Activated CD4-positive, alpha-beta memory T cell treated with anti-CD3 and anti-CD28 coated beads for 36 hours (primary cell): ENCODE measurements around the gene ULK1. TPM values are rescaled to one million over a fixed set of nuclear protein-coding genes. Genes with fewer than 3 reads are reported as not detected.

Experiments used
- CTCF ChIA-PET: fragments of 350-600 bp; sonication (Branson Sonifier 250); formaldehyde crosslinking; loops from one replicate; lab custom pipeline; 2021; ENCODE audit warnings: antibody characterized with exemption, inconsistent platforms; lab: Charles Lee
- POLR2A ChIA-PET: fragments of 350-600 bp; sonication (Branson Sonifier 250); formaldehyde crosslinking; loops from one replicate; lab custom pipeline; 2021; ENCODE audit warnings: antibody characterized with exemption; lab: Charles Lee
- DNase-seq: peaks from one replicate; pipeline ENCODE4 v3.0.0-alpha.2; 2020
- H3K27ac Mint-ChIP-seq: one replicate; pipeline ENCODE4 v1.8.0; 2021; ENCODE audit warnings: mixed read lengths
- H3K27me3 Mint-ChIP-seq: one replicate; pipeline ENCODE4 v1.8.0; 2021; ENCODE audit warnings: mixed read lengths
- H3K36me3 Mint-ChIP-seq: one replicate; pipeline ENCODE4 v1.8.0; 2021; ENCODE audit warnings: mixed read lengths
- H3K4me1 Mint-ChIP-seq: one replicate; pipeline ENCODE4 v1.8.0; 2021; ENCODE audit warnings: low read depth, mixed read lengths
- H3K4me3 Mint-ChIP-seq: one replicate; pipeline ENCODE4 v1.8.0; 2021; ENCODE audit warnings: mild to moderate bottlenecking, mixed read lengths
- H3K9me3 Mint-ChIP-seq: one replicate; pipeline ENCODE4 v1.8.0; 2021; ENCODE audit warnings: mixed read lengths
- intact Hi-C: fragments of 100-400 bp; cut with micrococcal nuclease; formaldehyde crosslinking; loops from one replicate; pipeline ENCODE4 v1.15.1; 2023
- total RNA-seq, 2 experiments: library from RNA; stranded (reverse); gene quantifications; one replicate each; pipeline ENCODE4 v1.2.3, GENCODE V29; 2021

The ULK1 gene
- total RNA-seq, 2 experiments from 2014 or later, result 13.8 to 17.8 TPM

- Mint-ChIP-seq H3K36me3 (peaks cover 54% of the 10 kb centered on the region), H3K9me3 (no peaks in the 10 kb centered on the region), H3K27ac (no peak overlapping the region), H3K4me1 (no peaks in the 10 kb centered on the region), H3K27me3 (no peaks in the 10 kb centered on the region), H3K4me3 (no peak overlapping the region)
- ChIA-PET POLR2A (no interaction called here), CTCF (no interaction called here)
- no peak for DNase-seq
- intact Hi-C loops, result no loop called here
These were observed 43.7 kb downstream of the ULK1 start for GRCh38 chr12:131938082-131938481.

- no peak for DNase-seq
- ChIA-PET POLR2A (no interaction called here), CTCF (no interaction called here)
- Mint-ChIP-seq H3K4me1 (no peaks in the 10 kb centered on the region), H3K4me3 (no peak overlapping the region), H3K27me3 (no peaks in the 10 kb centered on the region), H3K9me3 (no peaks in the 10 kb centered on the region), H3K27ac (no peak overlapping the region), H3K36me3 (peaks cover 55% of the 10 kb centered on the region)
- intact Hi-C loops, result no loop called here
These were observed 44.6 kb downstream of the ULK1 start for GRCh38 chr12:131939007-131939406.

GRCh38 chr12:131940141-131940547, 45.7 kb downstream of the ULK1 start:
- Mint-ChIP-seq H3K27me3 (no peaks in the 10 kb centered on the region), H3K36me3 (peaks cover 58% of the 10 kb centered on the region), H3K9me3 (no peaks in the 10 kb centered on the region), H3K4me3 (no peak overlapping the region), H3K27ac (no peak overlapping the region), H3K4me1 (no peaks in the 10 kb centered on the region)
- DNase-seq, result no peak
- intact Hi-C loops, result loop anchor here (10.0 kb wide), 1 partner anchor 105 kb away; no protein-coding TSS in a partner anchor
- CTCF ChIA-PET, result no interaction called here
- POLR2A ChIA-PET, result no interaction called here

GRCh38 chr12:131941116-131941986, 46.9 kb downstream of the ULK1 start:
- H3K36me3 Mint-ChIP-seq, result peaks cover 58% of the 10 kb centered on the region

GRCh38 chr12:131941987-131942341, 47.5 kb downstream of the ULK1 start:
- Mint-ChIP-seq H3K27me3 (no peaks in the 10 kb centered on the region), H3K4me3 (no peak overlapping the region), H3K36me3 (peaks cover 54% of the 10 kb centered on the region), H3K9me3 (no peaks in the 10 kb centered on the region), H3K27ac (no peak overlapping the region), H3K4me1 (no peaks in the 10 kb centered on the region)
- intact Hi-C loops, result loop anchor here (10.0 kb wide), 1 partner anchor 107 kb away; no protein-coding TSS in a partner anchor
- ChIA-PET CTCF (no interaction called here), POLR2A (no interaction called here)
- no peak for DNase-seq

More at GRCh38 chr12:131941116-131941986, 46.9 kb downstream of the ULK1 start:
- H3K9me3 Mint-ChIP-seq, result no peaks in the 10 kb centered on the region
- CTCF ChIA-PET, result no interaction called here
- intact Hi-C loops, result loop anchor here (10.0 kb wide), 1 partner anchor 107 kb away; no protein-coding TSS in a partner anchor
- no peaks in the 10 kb centered on the region for H3K27me3 Mint-ChIP-seq
- POLR2A ChIA-PET, result interaction anchor here (1.0 kb wide), 1 partner anchor 11 kb away, joined by 3 read pairs; no protein-coding TSS in a partner anchor
- no peaks in the 10 kb centered on the region for H3K4me1 Mint-ChIP-seq
- H3K27ac Mint-ChIP-seq, result no peak overlapping the region
- H3K4me3 Mint-ChIP-seq, result no peak overlapping the region
- no peak for DNase-seq

- Mint-ChIP-seq H3K36me3 (peaks cover 52% of the 10 kb centered on the region), H3K9me3 (no peaks in the 10 kb centered on the region), H3K27ac (no peak overlapping the region), H3K4me3 (no peak overlapping the region), H3K4me1 (peaks cover 4% of the 10 kb centered on the region), H3K27me3 (no peaks in the 10 kb centered on the region)
- POLR2A ChIA-PET, result no interaction called here
- no peak for DNase-seq
- intact Hi-C loops, result loop anchor here (10.0 kb wide), 1 partner anchor 108 kb away; no protein-coding TSS in a partner anchor
- CTCF ChIA-PET, result no interaction called here
These were observed 48.2 kb downstream of the ULK1 start for GRCh38 chr12:131942671-131943070.

GRCh38 chr12:131943389-131943788, 49.0 kb downstream of the ULK1 start:
- peaks cover 47% of the 10 kb centered on the region for H3K36me3 Mint-ChIP-seq
- intact Hi-C loops, result loop anchor here (10.0 kb wide), 1 partner anchor 109 kb away; no protein-coding TSS in a partner anchor

GRCh38 chr12:131943876-131944275, 49.5 kb downstream of the ULK1 start:
- POLR2A ChIA-PET, result no interaction called here
- no peak overlapping the region for H3K27ac Mint-ChIP-seq
- no peak overlapping the region for H3K4me3 Mint-ChIP-seq
- CTCF ChIA-PET, result no interaction called here
- DNase-seq, result peak; percentile 5
- H3K9me3 Mint-ChIP-seq, result no peaks in the 10 kb centered on the region
- H3K36me3 Mint-ChIP-seq, result peaks cover 46% of the 10 kb centered on the region
- H3K27me3 Mint-ChIP-seq, result no peaks in the 10 kb centered on the region
- intact Hi-C loops, result loop anchor here (10.0 kb wide), 1 partner anchor 109 kb away; no protein-coding TSS in a partner anchor
- H3K4me1 Mint-ChIP-seq, result peaks cover 15% of the 10 kb centered on the region

More at GRCh38 chr12:131943389-131943788, 49.0 kb downstream of the ULK1 start:
- CTCF ChIA-PET, result no interaction called here
- Mint-ChIP-seq H3K9me3 (no peaks in the 10 kb centered on the region), H3K4me3 (no peak overlapping the region), H3K27me3 (no peaks in the 10 kb centered on the region), H3K4me1 (peaks cover 10% of the 10 kb centered on the region), H3K27ac (no peak overlapping the region)
- DNase-seq, result peak; percentile 3
- POLR2A ChIA-PET, result no interaction called here

- Mint-ChIP-seq H3K27me3 (no peaks in the 10 kb centered on the region), H3K9me3 (no peaks in the 10 kb centered on the region), H3K4me1 (peaks cover 18% of the 10 kb centered on the region), H3K27ac (no peak overlapping the region), H3K4me3 (no peak overlapping the region), H3K36me3 (peaks cover 39% of the 10 kb centered on the region)
- DNase-seq, result peak; percentile 7
- intact Hi-C loops, result loop anchor here (5.0 to 10.0 kb wide), 2 partner anchors 110 to 543 kb away; no protein-coding TSS in a partner anchor
- ChIA-PET POLR2A (interaction anchor here (1.3 kb wide), 1 partner anchor 15 kb away, joined by 6 read pairs; the partner anchor contains the start of gene PUS1), CTCF (no interaction called here)
These were observed 50.3 kb downstream of the ULK1 start for GRCh38 chr12:131944601-131945251.

GRCh38 chr12:131946757-131947156, 52.3 kb downstream of the ULK1 start:
- Mint-ChIP-seq H3K9me3 (no peaks in the 10 kb centered on the region), H3K4me1 (peaks cover 21% of the 10 kb centered on the region), H3K4me3 (no peak overlapping the region), H3K36me3 (peaks cover 24% of the 10 kb centered on the region), H3K27me3 (no peaks in the 10 kb centered on the region), H3K27ac (peak overlapping the region; percentile 42)
- ChIA-PET CTCF (no interaction called here), POLR2A (interaction anchor here (0.6 kb wide), 2 partner anchors 105 to 186 kb away, joined by 3 read pairs; no protein-coding TSS in a partner anchor)
- no peak for DNase-seq
- intact Hi-C loops, result loop anchor here (5.0 to 10.0 kb wide), 2 partner anchors 112 to 541 kb away; no protein-coding TSS in a partner anchor

- Mint-ChIP-seq H3K27ac (peak overlapping the region; percentile 62), H3K27me3 (no peaks in the 10 kb centered on the region), H3K9me3 (no peaks in the 10 kb centered on the region), H3K4me1 (peaks cover 23% of the 10 kb centered on the region), H3K4me3 (no peak overlapping the region), H3K36me3 (peaks cover 19% of the 10 kb centered on the region)
- intact Hi-C loops, result loop anchor here (5.0 to 10.0 kb wide), 2 partner anchors 113 to 540 kb away; no protein-coding TSS in a partner anchor
- ChIA-PET CTCF (no interaction called here), POLR2A (no interaction called here)
- DNase-seq, result no peak
These were observed 53.1 kb downstream of the ULK1 start for GRCh38 chr12:131947482-131948027.
